KMS-11 (cell line): ENCODE data around the gene LRRC51.

Experiments
- H2AFZ ChIP-seq: fragments of 200-600 bp; sonication (generic); 2 replicates; pipeline ENCODE4 v1.6.1; 2016; ENCODE audit warnings: antibody characterized with exemption, mixed run types, low read depth
- H3K27ac ChIP-seq: fragments of 200-600 bp; sonication (generic); 2 replicates; pipeline ENCODE4 v1.6.1; 2016; ENCODE audit warnings: mild to moderate bottlenecking, mixed run types
- H3K27me3 ChIP-seq: fragments of 200-600 bp; sonication (generic); 2 replicates; pipeline ENCODE4 v1.6.1; 2017; ENCODE audit warnings: mild to moderate bottlenecking, low read depth, mixed run types, moderate library complexity; ENCODE audit not compliant: insufficient read depth
- H3K36me3 ChIP-seq: fragments of 200-600 bp; sonication (generic); 2 replicates; pipeline ENCODE4 v1.6.1; 2017; ENCODE audit warnings: mild to moderate bottlenecking, mixed run types; ENCODE audit not compliant: insufficient read depth
- H3K4me1 ChIP-seq: fragments of 200-600 bp; sonication (generic); 2 replicates; pipeline ENCODE4 v1.6.1; 2016; ENCODE audit warnings: mild to moderate bottlenecking, low read depth, mixed run types; ENCODE audit not compliant: poor library complexity, severe bottlenecking
- H3K4me2 ChIP-seq: fragments of 200-600 bp; sonication (generic); 2 replicates; pipeline ENCODE4 v1.7.0; 2016; ENCODE audit warnings: mild to moderate bottlenecking, mixed run types
- H3K4me3 ChIP-seq: fragments of 200-600 bp; sonication (generic); IDR thresholded peaks from 2 replicates; pipeline ENCODE4 v1.6.1; 2017; ENCODE audit warnings: low read depth, low read length, mixed read lengths; ENCODE audit not compliant: insufficient read depth
- H3K79me2 ChIP-seq: fragments of 200-600 bp; sonication (generic); 2 replicates; pipeline ENCODE4 v1.6.1; 2016; ENCODE audit warnings: low read depth, mixed run types; ENCODE audit not compliant: insufficient read depth
- H3K9ac ChIP-seq: fragments of 200-600 bp; sonication (generic); 2 replicates; pipeline ENCODE4 v1.6.1; 2016; ENCODE audit warnings: mild to moderate bottlenecking, mixed run types
- H4K20me1 ChIP-seq: fragments of 200-600 bp; sonication (generic); 2 replicates; pipeline ENCODE4 v1.6.1; 2016; ENCODE audit warnings: mild to moderate bottlenecking, mixed run types; ENCODE audit not compliant: insufficient read depth
- TF ChIP-seq, protein P1 (sequence below): fragments of 200-600 bp; sonication (generic); conservative IDR thresholded peaks from 2 replicates; pipeline ENCODE4 v1.6.1; 2017; ENCODE audit warnings: low read depth, mild to moderate bottlenecking, antibody characterized with exemption, low read length, moderate library complexity, mixed read lengths

The LRRC51 gene

GRCh38 chr11:72098741-72099140 is 18.1 kb downstream of the LRRC51 start:
- Histone ChIP-seq H3K27ac (no peak overlapping the region), H4K20me1 (no peaks in the 10 kb centered on the region), H3K4me1 (peaks cover 11% of the 10 kb centered on the region), H3K4me3 (no peak overlapping the region), H2AFZ (no peak overlapping the region), H3K79me2 (peaks cover 28% of the 10 kb centered on the region; the same call in 1 of the 2 replicates), H3K9ac (no peak overlapping the region), H3K27me3 (no peaks in the 10 kb centered on the region), H3K4me2 (no peak overlapping the region), H3K36me3 (no peaks in the 10 kb centered on the region)
- TF ChIP-seq, protein P1, sequence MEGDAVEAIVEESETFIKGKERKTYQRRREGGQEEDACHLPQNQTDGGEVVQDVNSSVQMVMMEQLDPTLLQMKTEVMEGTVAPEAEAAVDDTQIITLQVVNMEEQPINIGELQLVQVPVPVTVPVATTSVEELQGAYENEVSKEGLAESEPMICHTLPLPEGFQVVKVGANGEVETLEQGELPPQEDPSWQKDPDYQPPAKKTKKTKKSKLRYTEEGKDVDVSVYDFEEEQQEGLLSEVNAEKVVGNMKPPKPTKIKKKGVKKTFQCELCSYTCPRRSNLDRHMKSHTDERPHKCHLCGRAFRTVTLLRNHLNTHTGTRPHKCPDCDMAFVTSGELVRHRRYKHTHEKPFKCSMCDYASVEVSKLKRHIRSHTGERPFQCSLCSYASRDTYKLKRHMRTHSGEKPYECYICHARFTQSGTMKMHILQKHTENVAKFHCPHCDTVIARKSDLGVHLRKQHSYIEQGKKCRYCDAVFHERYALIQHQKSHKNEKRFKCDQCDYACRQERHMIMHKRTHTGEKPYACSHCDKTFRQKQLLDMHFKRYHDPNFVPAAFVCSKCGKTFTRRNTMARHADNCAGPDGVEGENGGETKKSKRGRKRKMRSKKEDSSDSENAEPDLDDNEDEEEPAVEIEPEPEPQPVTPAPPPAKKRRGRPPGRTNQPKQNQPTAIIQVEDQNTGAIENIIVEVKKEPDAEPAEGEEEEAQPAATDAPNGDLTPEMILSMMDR: no peak

DNA sequence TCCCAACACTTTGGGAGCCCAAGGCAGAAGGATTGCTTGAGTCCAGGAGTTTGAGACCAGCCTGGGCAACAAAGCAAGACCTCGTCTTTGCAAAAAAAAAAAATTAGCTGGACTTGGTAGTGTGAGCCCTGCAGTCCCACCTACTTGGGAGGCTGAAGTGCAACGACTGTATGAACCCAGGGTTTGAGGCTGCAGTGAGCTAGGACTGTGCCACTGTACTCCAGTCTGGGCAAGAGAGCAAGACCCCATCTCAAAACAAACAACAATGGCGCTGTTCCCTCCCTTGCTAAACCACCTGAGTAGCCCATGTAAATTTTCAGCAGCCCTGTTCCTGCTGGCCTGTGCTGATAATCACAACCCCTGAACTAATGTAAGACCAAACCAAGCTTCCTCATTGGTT is 19.4 kb downstream of the LRRC51 start:
- H3K4me2 ChIP-seq: no peak overlapping the region
- no peaks in the 10 kb centered on the region for H3K27me3 ChIP-seq
- TF ChIP-seq, protein P1: no peak
- H2AFZ ChIP-seq: no peak overlapping the region
- no peak overlapping the region for H3K9ac ChIP-seq
- H4K20me1 ChIP-seq: no peaks in the 10 kb centered on the region
- H3K79me2 ChIP-seq: peaks cover 28% of the 10 kb centered on the region; the same call in 1 of the 2 replicates
- H3K4me1 ChIP-seq: peaks cover 11% of the 10 kb centered on the region
- H3K36me3 ChIP-seq: no peaks in the 10 kb centered on the region
- no peak overlapping the region for H3K27ac ChIP-seq
- H3K4me3 ChIP-seq: no peak overlapping the region

- no peaks in the 10 kb centered on the region for H3K36me3 ChIP-seq
- peaks cover 28% of the 10 kb centered on the region; the same call in 1 of the 2 replicates for H3K79me2 ChIP-seq
- peaks cover 11% of the 10 kb centered on the region for H3K4me1 ChIP-seq
- no peaks in the 10 kb centered on the region for H3K27me3 ChIP-seq
- H2AFZ ChIP-seq: no peak overlapping the region
- no peak overlapping the region for H3K4me3 ChIP-seq
- H3K27ac ChIP-seq: no peak overlapping the region
- H3K9ac ChIP-seq: no peak overlapping the region
- no peak overlapping the region for H3K4me2 ChIP-seq
- TF ChIP-seq, protein P1: no peak
- H4K20me1 ChIP-seq: no peaks in the 10 kb centered on the region
Measured at GRCh38 chr11:72100462-72100861, 19.8 kb downstream of the LRRC51 start.

GRCh38 chr11:72102162-72102561 is 21.5 kb downstream of the LRRC51 start:
- Histone ChIP-seq H3K4me1 (peaks cover 11% of the 10 kb centered on the region), H3K9ac (peak overlapping the region; percentile 93; the same call in 1 of the 2 replicates), H3K27me3 (no peaks in the 10 kb centered on the region), H3K4me3 (peak overlapping the region; percentile 31), H3K4me2 (peak overlapping the region; percentile 70), H4K20me1 (no peaks in the 10 kb centered on the region), H2AFZ (peak overlapping the region; percentile 78; the same call in 1 of the 2 replicates), H3K79me2 (peaks cover 28% of the 10 kb centered on the region; the same call in 1 of the 2 replicates), H3K36me3 (no peaks in the 10 kb centered on the region), H3K27ac (peak overlapping the region; percentile 82; the same call in 1 of the 2 replicates)
- TF ChIP-seq, protein P1: no peak
